Chondrocyte (in vitro differentiated cells): Measurements from ENCODE around the gene SHH. TPM values are rescaled to one million over a fixed set of nuclear protein-coding genes. Genes with fewer than 3 reads are reported as not detected.
A peak's percentile ranks its signal among the peaks of the same experiment; 100 is the strongest.

Experiments
- DNase-seq: peaks from one replicate; pipeline ENCODE4 v3.0.0; 2021; ENCODE audit warnings: mixed read lengths, low spot score
- H3K27ac Mint-ChIP-seq: one replicate; pipeline ENCODE4 v1.8.0; 2021; ENCODE audit warnings: mild to moderate bottlenecking, moderate library complexity, mixed read lengths; ENCODE audit not compliant: unreplicated experiment
- H3K27me3 Mint-ChIP-seq: 2 replicates; pipeline ENCODE4 v1.8.0; 2021; ENCODE audit warnings: low read depth, mixed read lengths
- H3K36me3 Mint-ChIP-seq: 2 replicates; pipeline ENCODE4 v1.8.0; 2021; ENCODE audit warnings: low read depth, mixed read lengths
- H3K4me1 Mint-ChIP-seq: 2 replicates; pipeline ENCODE4 v1.8.0; 2021; ENCODE audit warnings: low read depth, mild to moderate bottlenecking, mixed read lengths
- H3K4me3 Mint-ChIP-seq: one replicate; pipeline ENCODE4 v1.8.0; 2021; ENCODE audit warnings: mild to moderate bottlenecking, moderate library complexity, mixed read lengths; ENCODE audit not compliant: unreplicated experiment
- H3K9me3 Mint-ChIP-seq: 2 replicates; pipeline ENCODE4 v1.8.0; 2021; ENCODE audit warnings: low read depth, mixed read lengths
- total RNA-seq: library from RNA; stranded (reverse); gene quantifications from 3 replicates; pipeline ENCODE4 v1.2.1, GENCODE V29; 2021
- TF ChIP-seq, protein P1 (sequence below): fragments of 200-600 bp; sonication (generic); IDR thresholded peaks from 2 replicates; pipeline ENCODE4 v1.5.0; 2021; ENCODE audit warnings: antibody characterized with exemption, mild to moderate bottlenecking, moderate library complexity

SHH gene
- total RNA-seq, 1 donor from 2014 or later, result not detected

DNA sequence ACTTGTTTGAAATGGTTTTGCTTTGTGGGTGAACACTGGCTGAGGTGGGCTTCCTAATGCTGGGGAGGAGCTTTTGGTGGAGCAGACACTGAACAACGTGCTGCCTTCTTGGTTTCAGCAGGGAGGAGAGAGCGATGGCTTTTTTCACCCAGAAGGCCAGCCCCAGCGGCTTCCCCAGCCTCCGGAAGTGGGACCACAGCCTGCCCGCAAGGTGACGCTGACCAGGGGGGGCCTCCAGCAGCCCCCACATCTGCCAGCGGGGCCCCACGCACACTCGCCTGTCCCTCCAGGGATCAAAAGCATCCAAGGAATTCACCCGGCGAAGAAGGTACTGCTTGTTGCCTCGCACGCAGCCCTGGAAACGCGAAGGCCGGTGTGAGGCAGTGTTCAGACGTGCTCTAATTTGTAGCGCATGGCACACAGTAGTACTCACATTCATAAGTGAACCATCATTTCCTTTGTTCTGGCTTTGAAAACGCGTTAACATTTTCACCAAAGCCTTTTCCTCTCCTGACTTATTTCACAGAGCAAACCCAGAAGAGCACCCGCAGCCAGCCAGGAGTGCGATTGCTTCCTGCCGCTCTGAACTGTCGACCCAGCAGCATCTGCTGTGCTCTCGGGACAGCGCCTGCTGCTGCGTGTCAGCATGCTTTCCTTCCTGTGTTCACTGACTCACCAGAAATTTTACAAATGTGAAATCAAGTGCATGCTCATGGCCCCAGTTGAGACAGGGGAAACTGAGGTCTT, 48.4 kb downstream of the SHH start:
- no peaks in the 10 kb centered on the region for H3K27me3 Mint-ChIP-seq
- H3K27ac Mint-ChIP-seq, result peak overlapping the region; percentile 98
- no peak for DNase-seq
- peaks cover 43% of the 10 kb centered on the region for H3K4me1 Mint-ChIP-seq
- peak overlapping the region; percentile 63 for H3K4me3 Mint-ChIP-seq
- peaks cover 9% of the 10 kb centered on the region for H3K36me3 Mint-ChIP-seq
- TF ChIP-seq, protein P1, sequence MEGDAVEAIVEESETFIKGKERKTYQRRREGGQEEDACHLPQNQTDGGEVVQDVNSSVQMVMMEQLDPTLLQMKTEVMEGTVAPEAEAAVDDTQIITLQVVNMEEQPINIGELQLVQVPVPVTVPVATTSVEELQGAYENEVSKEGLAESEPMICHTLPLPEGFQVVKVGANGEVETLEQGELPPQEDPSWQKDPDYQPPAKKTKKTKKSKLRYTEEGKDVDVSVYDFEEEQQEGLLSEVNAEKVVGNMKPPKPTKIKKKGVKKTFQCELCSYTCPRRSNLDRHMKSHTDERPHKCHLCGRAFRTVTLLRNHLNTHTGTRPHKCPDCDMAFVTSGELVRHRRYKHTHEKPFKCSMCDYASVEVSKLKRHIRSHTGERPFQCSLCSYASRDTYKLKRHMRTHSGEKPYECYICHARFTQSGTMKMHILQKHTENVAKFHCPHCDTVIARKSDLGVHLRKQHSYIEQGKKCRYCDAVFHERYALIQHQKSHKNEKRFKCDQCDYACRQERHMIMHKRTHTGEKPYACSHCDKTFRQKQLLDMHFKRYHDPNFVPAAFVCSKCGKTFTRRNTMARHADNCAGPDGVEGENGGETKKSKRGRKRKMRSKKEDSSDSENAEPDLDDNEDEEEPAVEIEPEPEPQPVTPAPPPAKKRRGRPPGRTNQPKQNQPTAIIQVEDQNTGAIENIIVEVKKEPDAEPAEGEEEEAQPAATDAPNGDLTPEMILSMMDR, result peak; percentile 22
- no peaks in the 10 kb centered on the region for H3K9me3 Mint-ChIP-seq

DNA sequence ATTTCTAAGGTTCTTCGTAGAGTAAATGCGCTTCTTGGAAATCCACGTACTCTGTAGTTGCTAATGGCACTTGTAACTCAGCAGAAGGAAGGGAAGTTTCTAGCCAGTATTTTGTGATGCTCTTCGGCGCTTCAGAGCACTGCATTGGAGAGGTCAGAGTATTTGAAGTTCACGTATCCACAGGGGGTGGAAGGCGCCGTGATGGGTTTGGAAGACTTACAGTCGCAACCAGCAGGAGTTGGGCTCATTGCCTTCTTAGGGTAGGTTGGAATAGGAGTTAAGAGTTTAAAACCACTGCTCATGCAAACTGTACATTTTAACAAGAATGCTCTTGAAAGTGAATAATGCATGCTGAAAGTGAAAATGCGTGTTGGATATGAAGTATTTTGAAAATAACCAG, 49.1 kb downstream of the SHH start:
- no peak for DNase-seq
- peaks cover 40% of the 10 kb centered on the region for H3K4me1 Mint-ChIP-seq
- TF ChIP-seq, protein P1, result no peak
- peak overlapping the region; percentile 98 for H3K27ac Mint-ChIP-seq
- no peaks in the 10 kb centered on the region for H3K27me3 Mint-ChIP-seq
- H3K36me3 Mint-ChIP-seq, result peaks cover 10% of the 10 kb centered on the region
- no peak overlapping the region for H3K4me3 Mint-ChIP-seq
- no peaks in the 10 kb centered on the region for H3K9me3 Mint-ChIP-seq

DNA sequence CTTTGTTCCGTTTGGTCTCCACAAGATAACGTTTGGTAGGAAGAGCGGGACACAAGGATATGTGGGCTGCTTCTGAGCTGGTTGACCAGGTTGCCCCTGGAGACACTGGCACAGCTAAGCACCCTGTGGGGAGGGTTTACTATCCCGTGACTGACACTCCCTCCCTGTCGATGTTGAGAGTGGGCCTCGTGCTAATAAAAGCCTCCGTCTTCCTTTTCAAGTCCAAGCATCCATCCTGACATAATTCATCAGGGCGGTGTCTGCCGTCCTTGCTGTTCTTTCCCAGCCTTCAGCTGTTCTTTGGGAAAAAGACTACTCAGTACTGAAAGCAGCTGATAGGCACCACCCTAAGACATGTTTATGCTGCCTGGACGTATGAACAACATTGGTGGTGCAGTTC, 49.6 kb downstream of the SHH start:
- Mint-ChIP-seq H3K4me1 (peaks cover 40% of the 10 kb centered on the region), H3K27ac (no peak overlapping the region)

DNA sequence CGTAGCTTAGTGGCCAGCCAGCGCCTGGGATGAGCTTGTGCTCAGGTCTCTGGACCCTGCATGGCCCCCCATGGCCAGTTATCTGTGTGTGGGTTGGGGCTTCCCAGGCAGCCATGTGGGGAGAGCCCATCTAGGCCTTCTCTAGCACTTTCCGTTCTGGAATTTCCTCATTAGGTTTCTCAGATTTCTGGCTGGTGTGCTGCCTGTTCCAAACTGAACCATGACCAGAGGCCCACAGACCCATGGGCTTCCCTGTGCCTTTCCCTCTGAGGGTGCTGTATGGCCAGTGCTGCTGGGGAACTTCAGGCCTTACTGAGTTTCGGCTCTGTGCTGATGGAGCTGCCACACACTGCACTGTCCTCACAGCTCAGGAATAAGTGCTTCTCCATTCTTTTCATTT, 50.2 kb downstream of the SHH start:
- Mint-ChIP-seq H3K27ac (no peak overlapping the region), H3K27me3 (no peaks in the 10 kb centered on the region), H3K4me3 (no peak overlapping the region), H3K36me3 (peaks cover 7% of the 10 kb centered on the region), H3K4me1 (peaks cover 40% of the 10 kb centered on the region), H3K9me3 (peaks cover 3% of the 10 kb centered on the region)
- TF ChIP-seq, protein P1, result no peak
- no peak for DNase-seq

More for the DNA sequence above, 49.6 kb downstream of the SHH start:
- TF ChIP-seq, protein P1, result no peak
- H3K36me3 Mint-ChIP-seq, result peaks cover 10% of the 10 kb centered on the region
- H3K9me3 Mint-ChIP-seq, result no peaks in the 10 kb centered on the region
- no peak overlapping the region for H3K4me3 Mint-ChIP-seq
- DNase-seq, result no peak
- H3K27me3 Mint-ChIP-seq, result no peaks in the 10 kb centered on the region

DNA sequence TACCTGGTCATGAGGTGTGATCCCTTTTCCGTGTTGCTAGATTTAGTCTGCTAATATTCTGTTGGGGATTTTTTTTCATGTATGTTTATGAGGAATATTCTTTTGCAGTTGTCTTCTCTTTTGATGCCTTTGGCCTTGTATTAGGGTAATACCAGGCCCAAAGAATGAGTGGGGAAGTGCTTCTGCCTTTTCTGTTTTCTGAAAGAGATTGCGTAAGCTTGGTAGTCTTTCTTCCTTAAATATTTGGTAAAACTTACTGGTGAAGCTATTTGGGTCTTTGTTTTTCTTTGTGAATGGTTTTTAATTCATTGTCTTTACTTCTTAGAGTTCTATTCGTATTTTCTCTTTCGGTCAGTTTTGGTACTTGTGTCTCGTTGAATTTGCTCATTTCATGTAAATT, 51.1 kb downstream of the SHH start:
- DNase-seq, result no peak
- Mint-ChIP-seq H3K27me3 (no peaks in the 10 kb centered on the region), H3K36me3 (peaks cover 7% of the 10 kb centered on the region), H3K9me3 (peaks cover 3% of the 10 kb centered on the region), H3K4me1 (peaks cover 40% of the 10 kb centered on the region), H3K4me3 (no peak overlapping the region), H3K27ac (no peak overlapping the region)
- TF ChIP-seq, protein P1, result no peak
